DND-41 (cell line): ENCODE measurements around the gene IFNA13.

ENCODE experiments used
- ATAC-seq: fragments of 200-7000 bp; cut with Tn5 transposase; 3 replicates; pipeline ENCODE4 v1.9.1; 2021; ENCODE audit warnings: low read depth; ENCODE audit not compliant: insufficient read depth
- DNase-seq: peaks from one replicate; pipeline ENCODE4 v3.0.0-alpha.2; 2020
- H2AFZ ChIP-seq: 2 replicates; pipeline ENCODE4 v1.6.0; 2012; ENCODE audit warnings: low read depth, low read length
- H3K27ac ChIP-seq: 2 replicates; pipeline ENCODE4 v1.5.1; 2012; ENCODE audit warnings: low read length, inconsistent platforms
- H3K27me3 ChIP-seq: fragments of 200-600 bp; sonication (generic); 2 replicates; pipeline ENCODE4 v1.6.0; 2012; ENCODE audit warnings: low read length, mild to moderate bottlenecking, inconsistent platforms; ENCODE audit not compliant: insufficient read depth, poor library complexity
- H3K36me3 ChIP-seq: 2 replicates; pipeline ENCODE4 v1.5.1; 2012; ENCODE audit warnings: low read length, inconsistent platforms; ENCODE audit not compliant: insufficient read depth
- H3K4me1 ChIP-seq: 2 replicates; pipeline ENCODE4 v1.5.1; 2012; ENCODE audit warnings: mild to moderate bottlenecking, low read length; ENCODE audit not compliant: insufficient read depth
- H3K4me2 ChIP-seq: 2 replicates; pipeline ENCODE4 v1.6.0; 2012; ENCODE audit warnings: mild to moderate bottlenecking, moderate library complexity, low read length, inconsistent platforms; ENCODE audit not compliant: insufficient read depth
- H3K4me3 ChIP-seq, 2 experiments: fragments of 200-600 bp in 1 of 2; shearing (Covaris generic) in 1 of 2; 2 replicates each; pipeline ENCODE4 v1.5.1; 2012 to 2016; ENCODE audit warnings: inconsistent platforms in 2 of 2, low read length in 2 of 2, mild to moderate bottlenecking in 2 of 2, low read depth in 1 of 2, moderate library complexity in 1 of 2
- H3K79me2 ChIP-seq: 2 replicates; pipeline ENCODE4 v1.6.0; 2012; ENCODE audit warnings: low read length, inconsistent platforms; ENCODE audit not compliant: insufficient read depth
- H3K9ac ChIP-seq: 2 replicates; pipeline ENCODE4 v1.6.0; 2012; ENCODE audit warnings: low read depth, mild to moderate bottlenecking, inconsistent platforms, low read length, moderate library complexity
- H3K9me3 ChIP-seq: 2 replicates; pipeline ENCODE4 v1.5.1; 2012; ENCODE audit warnings: low read length, moderate library complexity, mild to moderate bottlenecking, inconsistent platforms; ENCODE audit not compliant: insufficient read depth, severe bottlenecking
- H4K20me1 ChIP-seq: 2 replicates; pipeline ENCODE4 v1.6.0; 2012; ENCODE audit warnings: low read length; ENCODE audit not compliant: insufficient read depth
- CTCF ChIP-seq: IDR thresholded peaks from 2 replicates; pipeline ENCODE4 v1.5.1; 2012; ENCODE audit warnings: borderline replicate concordance, low read length, moderate library complexity, mild to moderate bottlenecking; ENCODE audit not compliant: poor library complexity, severe bottlenecking; ENCODE audit errors: extremely low read depth
- EZH2 ChIP-seq: IDR thresholded peaks from 3 replicates; pipeline ENCODE4 v1.6.1; 2012; ENCODE audit warnings: borderline replicate concordance, low read depth, mild to moderate bottlenecking, moderate library complexity, low read length, inconsistent platforms; ENCODE audit not compliant: severe bottlenecking

The IFNA13 gene

GRCh38 chr9:21404146-21404545 lies 36.3 kb upstream of the IFNA13 start:
- no peaks in the 10 kb centered on the region for H3K36me3 ChIP-seq
- no peak for ATAC-seq
- no peaks in the 10 kb centered on the region for H3K79me2 ChIP-seq
- no peak overlapping the region for H2AFZ ChIP-seq
- DNase-seq, result no peak
- H3K27me3 ChIP-seq, result peaks cover 5% of the 10 kb centered on the region
- H3K9ac ChIP-seq, result no peak overlapping the region
- H3K9me3 ChIP-seq, result no peaks in the 10 kb centered on the region
- no peak for TF ChIP-seq EZH2
- no peak overlapping the region for H3K4me2 ChIP-seq
- no peak overlapping the region for H3K4me3 ChIP-seq
- no peaks in the 10 kb centered on the region for H4K20me1 ChIP-seq
- no peaks in the 10 kb centered on the region for H3K4me1 ChIP-seq
- no peak overlapping the region for H3K27ac ChIP-seq

- peaks cover 6% of the 10 kb centered on the region for H3K27me3 ChIP-seq
- no peaks in the 10 kb centered on the region for H3K9me3 ChIP-seq
- TF ChIP-seq EZH2 (no peak), CTCF (no peak)
- H3K4me2 ChIP-seq, result no peak overlapping the region
- H3K36me3 ChIP-seq, result no peaks in the 10 kb centered on the region
- no peak overlapping the region for H3K4me3 ChIP-seq
- no peaks in the 10 kb centered on the region for H4K20me1 ChIP-seq
- no peak for DNase-seq
- no peaks in the 10 kb centered on the region for H3K4me1 ChIP-seq
- no peak overlapping the region for H3K27ac ChIP-seq
- no peak overlapping the region for H2AFZ ChIP-seq
- no peaks in the 10 kb centered on the region for H3K79me2 ChIP-seq
- no peak for ATAC-seq
- H3K9ac ChIP-seq, result no peak overlapping the region
Observed at GRCh38 chr9:21402386-21403251, 34.8 kb upstream of the IFNA13 start.

- H3K9ac ChIP-seq, result no peak overlapping the region
- H3K27me3 ChIP-seq, result peaks cover 31% of the 10 kb centered on the region
- peaks cover 9% of the 10 kb centered on the region for H3K4me1 ChIP-seq
- H3K79me2 ChIP-seq, result no peaks in the 10 kb centered on the region
- no peak overlapping the region for H3K4me2 ChIP-seq
- no peak for DNase-seq
- H3K9me3 ChIP-seq, result no peaks in the 10 kb centered on the region
- TF ChIP-seq CTCF (no peak), EZH2 (no peak)
- H3K36me3 ChIP-seq, result no peaks in the 10 kb centered on the region
- no peaks in the 10 kb centered on the region for H4K20me1 ChIP-seq
- no peak for ATAC-seq
- H3K4me3 ChIP-seq, result no peak overlapping the region
- H2AFZ ChIP-seq, result no peak overlapping the region; the same call in 1 of the 2 replicates
- no peak overlapping the region for H3K27ac ChIP-seq
Observed at GRCh38 chr9:21399956-21400355, 32.1 kb upstream of the IFNA13 start.

- DNase-seq (no peak), ATAC-seq (no peak)
- no peak overlapping the region for H2AFZ ChIP-seq
- H3K4me3 ChIP-seq, result no peak overlapping the region
- no peaks in the 10 kb centered on the region for H3K36me3 ChIP-seq
- peaks cover 33% of the 10 kb centered on the region for H3K27me3 ChIP-seq
- H4K20me1 ChIP-seq, result no peaks in the 10 kb centered on the region
- no peak overlapping the region for H3K4me2 ChIP-seq
- no peaks in the 10 kb centered on the region for H3K79me2 ChIP-seq
- no peak overlapping the region for H3K9ac ChIP-seq
- H3K9me3 ChIP-seq, result no peaks in the 10 kb centered on the region
- H3K4me1 ChIP-seq, result peaks cover 9% of the 10 kb centered on the region
- no peak for TF ChIP-seq CTCF
- TF ChIP-seq EZH2, result no peak
- no peak overlapping the region for H3K27ac ChIP-seq
Observed at GRCh38 chr9:21398955-21399489, 31.2 kb upstream of the IFNA13 start.
